Activated CD4-positive, CD25-positive, alpha-beta regulatory T cell treated with anti-CD3 and anti-CD28 coated beads, Interleukin-2, amount 50 U/mL, for 72 hours (primary cell): Measurements from ENCODE around the gene AFAP1.

ENCODE experiments used
- DNase-seq: peaks from one replicate; pipeline ENCODE4 v3.0.0; 2021

Gene AFAP1

GRCh38 chr4:7839856-7840255, 99.8 kb downstream of the AFAP1 start:
- DNase-seq, result no peak

DNA sequence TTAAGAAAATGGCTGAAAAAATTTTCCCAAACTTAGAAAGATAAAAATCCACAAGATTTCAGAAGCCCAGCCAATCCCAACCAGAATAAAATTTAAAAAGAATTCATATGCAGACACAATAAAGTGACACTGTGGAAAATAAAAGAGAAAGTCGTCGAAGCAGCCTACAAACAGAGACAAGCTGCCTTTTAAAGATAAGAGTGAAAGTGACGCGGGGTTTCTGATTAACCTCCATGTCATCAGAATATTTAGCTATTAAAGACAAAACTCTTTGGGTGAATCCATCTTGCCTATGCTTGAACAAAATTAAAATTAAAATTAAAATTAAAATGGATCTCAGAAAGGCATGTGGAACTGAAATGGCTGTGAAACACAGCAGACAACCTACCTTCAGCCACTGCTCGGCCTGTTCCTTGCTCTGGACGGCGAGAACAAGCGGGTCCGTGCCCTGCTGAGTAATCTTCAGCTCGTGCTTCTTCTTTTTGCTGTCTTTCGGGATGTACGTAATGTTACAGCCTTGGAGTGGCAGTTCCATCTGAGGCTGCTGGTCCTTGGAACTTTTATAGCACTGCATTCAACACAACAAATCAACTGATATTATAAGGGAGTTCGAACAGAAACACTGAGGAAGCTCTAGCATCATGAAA, 101.4 kb downstream of the AFAP1 start:
- DNase-seq, result no peak

GRCh38 chr4:7837597-7838135, 102.0 kb downstream of the AFAP1 start:
- no peak for DNase-seq

DNA sequence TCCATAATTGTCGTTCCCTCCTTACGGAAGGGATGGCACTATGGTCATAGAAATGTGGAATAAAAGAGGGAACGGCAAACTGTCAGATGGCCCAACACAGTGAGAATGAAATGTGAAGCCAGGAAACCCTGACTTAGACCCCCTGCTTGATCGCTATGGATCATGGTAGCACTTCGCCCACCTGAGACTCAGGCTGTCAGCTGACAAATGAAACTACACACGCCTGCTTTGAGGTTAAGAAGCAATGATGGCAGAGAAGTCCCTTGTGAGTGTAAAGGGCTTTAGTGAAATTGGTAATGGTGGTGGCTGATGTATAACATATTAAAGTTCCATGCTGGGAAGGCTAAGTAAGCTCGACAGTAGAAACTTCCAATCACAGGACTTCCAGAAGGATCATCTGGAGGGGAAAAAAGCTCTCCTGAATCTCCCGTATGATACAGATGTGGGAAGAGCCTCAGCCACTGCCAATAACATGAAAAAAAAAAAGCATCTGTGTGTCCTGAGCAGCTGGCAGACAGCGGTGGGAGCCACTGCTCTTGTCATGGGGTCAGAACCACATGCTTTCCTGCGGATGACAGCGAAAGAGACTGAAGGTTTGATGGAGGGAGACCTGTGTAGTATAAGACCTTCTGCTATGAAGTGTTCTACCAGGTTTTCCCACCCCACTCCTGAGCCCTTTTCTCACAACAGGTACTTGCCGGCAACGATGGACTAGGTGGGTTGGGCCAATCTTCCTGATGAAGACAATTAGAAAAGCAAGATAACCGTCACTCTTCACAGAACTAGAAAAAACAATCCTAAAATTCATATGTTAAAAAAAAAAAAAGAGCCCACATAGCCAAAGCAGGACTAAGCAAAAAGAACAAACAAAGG, 107.6 kb downstream of the AFAP1 start:
- no peak for DNase-seq

- DNase-seq, result no peak
Measured at GRCh38 chr4:7831330-7831729, 108.3 kb downstream of the AFAP1 start.

DNA sequence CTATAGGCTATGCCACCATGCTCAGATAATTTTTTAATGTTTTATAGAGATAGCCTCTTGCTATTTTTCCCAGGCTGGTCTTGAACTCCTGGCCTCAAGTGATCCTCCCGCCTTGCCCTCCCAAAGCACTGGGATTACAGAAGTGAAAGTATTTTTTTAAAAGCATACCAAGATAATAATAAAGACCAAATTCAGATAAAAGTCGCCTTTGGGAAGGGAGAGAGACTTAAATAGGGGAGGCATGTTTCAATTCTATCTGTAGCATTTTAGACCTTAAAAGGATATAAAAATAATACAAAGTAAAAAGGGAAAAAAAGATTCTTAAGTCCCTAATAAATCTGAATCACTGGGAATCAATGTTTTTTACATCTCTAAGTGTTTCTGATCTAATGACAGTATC, 108.9 kb downstream of the AFAP1 start:
- no peak for DNase-seq

GRCh38 chr4:7829652-7830580, 109.7 kb downstream of the AFAP1 start:
- DNase-seq, result no peak

DNA sequence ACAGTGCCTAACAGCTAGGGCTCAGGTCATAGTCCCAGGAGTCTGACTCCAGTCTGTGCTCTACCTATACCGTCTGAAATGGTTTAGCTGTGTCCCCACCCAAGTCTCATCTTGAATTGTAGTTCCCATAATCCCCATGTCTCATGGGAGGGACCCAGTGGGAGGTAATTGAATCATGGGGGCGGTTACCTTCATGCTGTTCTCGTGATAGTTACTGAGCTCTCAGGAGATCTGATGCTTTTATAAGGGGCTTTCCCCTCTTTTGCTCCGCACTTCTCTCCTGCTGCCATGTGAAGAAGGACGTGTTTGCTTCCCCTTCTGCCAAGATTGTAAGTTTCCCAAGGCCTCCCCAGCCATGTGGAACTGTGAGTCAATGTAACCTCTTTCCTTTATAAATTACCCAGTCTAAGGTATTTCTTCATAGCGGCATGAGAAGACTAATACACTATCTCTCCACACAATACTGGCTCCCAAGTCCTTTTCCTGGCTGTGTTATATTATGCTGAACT, 110.8 kb downstream of the AFAP1 start:
- no peak for DNase-seq

GRCh38 chr4:7828011-7828720, 111.5 kb downstream of the AFAP1 start:
- no peak for DNase-seq

- DNase-seq, result no peak
Measured at GRCh38 chr4:7827566-7827965, 112.1 kb downstream of the AFAP1 start.

- DNase-seq, result no peak
Measured at GRCh38 chr4:7826909-7827306, 112.8 kb downstream of the AFAP1 start.

DNA sequence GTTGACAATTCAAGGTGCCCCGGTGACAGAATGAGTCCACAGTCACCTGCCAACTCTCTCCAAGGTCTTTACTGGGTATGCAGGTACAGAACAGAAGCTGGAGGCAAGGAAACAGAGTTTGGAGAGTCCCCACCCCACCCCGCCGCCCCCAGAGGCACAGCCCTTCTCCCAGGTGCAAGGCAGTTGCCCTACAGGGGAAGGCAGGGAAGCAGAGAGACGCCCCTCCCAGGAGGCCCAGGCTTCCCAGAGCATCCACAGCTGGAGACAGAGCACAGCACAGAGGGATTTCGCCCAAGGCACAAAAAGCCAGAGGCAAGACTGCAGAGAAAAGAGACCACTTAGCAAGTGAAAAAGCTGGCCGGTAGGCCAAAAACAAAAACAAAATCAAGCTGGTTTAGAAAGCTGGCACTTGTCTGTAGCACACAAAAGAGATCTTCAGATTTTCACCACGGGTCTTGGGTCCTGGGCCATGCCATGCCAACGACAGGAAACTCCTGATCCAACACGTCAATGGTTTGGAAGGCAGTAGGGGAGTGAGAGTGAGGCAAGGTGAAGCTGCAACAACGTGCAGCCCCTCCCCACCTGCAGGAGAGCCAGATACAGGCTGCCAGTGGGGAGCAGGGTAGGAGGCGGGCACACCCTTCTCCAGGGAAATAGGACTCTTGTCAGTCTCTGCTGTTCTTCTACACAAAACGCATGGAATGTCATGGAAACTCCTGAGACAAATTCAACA, 113.3 kb downstream of the AFAP1 start:
- no peak for DNase-seq

GRCh38 chr4:7824218-7824617, 115.4 kb downstream of the AFAP1 start:
- no peak for DNase-seq

DNA sequence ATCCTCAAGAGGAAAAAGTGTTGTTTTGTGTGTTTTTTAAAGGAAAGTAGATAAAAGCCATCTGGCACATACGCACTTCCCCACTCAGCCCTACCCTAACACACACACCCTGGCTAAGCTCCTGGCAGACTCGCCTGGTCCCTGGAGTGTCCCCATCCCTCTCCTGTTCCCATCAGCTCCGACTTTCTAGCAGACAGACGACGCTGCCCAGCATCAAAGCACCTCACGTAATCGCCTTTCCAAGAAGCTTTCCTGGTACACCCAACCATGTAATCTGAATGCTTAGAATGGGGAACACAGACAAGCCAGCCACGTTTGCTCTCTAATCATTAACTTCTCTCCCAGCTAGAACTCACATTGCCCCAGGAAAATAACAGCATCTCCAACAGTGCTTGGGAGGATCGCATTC, 116.2 kb downstream of the AFAP1 start:
- DNase-seq, result no peak

GRCh38 chr4:7822877-7823276, 116.8 kb downstream of the AFAP1 start:
- DNase-seq, result no peak

DNA sequence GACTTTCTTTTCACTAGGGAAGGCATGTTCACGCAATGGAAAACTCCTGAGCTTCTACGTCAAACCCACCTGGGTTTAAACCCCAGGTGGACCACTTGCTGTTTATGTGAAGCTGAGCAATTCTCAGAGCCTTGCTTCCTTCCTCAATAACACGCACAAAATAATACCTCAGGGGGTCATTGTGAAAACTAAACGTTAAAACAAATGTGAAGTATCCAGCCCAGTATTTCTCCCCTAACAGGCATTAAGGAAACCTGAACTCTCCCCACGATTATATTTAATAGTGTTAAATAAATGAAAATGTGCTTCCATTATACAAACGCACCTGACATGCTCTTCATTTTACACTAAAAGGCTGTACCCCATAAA, 117.5 kb downstream of the AFAP1 start:
- no peak for DNase-seq

DNA sequence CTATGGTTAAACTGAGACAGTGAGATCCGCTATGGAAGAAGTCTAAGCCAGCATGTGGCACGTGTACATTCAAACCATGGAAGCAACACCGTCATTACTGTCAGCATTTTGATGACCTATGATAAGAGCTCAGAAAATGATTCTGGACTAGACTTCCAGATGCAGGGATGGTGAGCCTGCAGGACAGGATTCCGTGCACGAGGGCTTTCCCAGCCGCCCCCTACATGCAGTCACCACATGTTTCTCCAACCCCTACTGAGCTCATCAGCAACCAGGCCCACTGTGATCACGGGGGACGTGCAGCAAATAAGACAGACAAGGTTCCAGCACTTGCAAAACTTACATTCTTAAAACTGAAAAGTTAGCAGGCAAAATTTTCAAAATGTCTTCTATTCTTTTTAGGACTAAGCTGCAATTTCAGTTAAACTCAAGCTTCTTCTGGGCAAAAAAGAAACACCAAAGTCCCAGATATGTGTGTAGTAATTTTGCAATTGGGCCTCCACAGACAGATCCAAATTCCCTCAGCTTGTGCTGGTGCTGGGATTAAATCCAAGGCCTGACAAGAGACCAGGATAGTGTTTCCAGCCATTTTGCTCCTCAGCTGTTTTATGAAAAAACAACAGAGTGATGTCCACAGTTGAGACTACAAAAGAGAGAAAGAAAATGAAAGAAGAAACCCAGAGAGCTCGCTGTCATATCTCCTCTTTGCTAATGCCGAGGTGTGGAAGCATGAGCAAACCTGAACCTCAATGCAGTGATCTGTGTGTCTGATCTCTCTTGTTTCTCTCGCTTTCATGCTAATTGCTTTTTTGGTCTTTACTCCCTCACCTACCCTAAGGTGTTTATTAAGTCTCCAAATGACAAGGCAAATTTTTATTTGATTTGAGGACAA, 118.2 kb downstream of the AFAP1 start:
- DNase-seq, result no peak

DNA sequence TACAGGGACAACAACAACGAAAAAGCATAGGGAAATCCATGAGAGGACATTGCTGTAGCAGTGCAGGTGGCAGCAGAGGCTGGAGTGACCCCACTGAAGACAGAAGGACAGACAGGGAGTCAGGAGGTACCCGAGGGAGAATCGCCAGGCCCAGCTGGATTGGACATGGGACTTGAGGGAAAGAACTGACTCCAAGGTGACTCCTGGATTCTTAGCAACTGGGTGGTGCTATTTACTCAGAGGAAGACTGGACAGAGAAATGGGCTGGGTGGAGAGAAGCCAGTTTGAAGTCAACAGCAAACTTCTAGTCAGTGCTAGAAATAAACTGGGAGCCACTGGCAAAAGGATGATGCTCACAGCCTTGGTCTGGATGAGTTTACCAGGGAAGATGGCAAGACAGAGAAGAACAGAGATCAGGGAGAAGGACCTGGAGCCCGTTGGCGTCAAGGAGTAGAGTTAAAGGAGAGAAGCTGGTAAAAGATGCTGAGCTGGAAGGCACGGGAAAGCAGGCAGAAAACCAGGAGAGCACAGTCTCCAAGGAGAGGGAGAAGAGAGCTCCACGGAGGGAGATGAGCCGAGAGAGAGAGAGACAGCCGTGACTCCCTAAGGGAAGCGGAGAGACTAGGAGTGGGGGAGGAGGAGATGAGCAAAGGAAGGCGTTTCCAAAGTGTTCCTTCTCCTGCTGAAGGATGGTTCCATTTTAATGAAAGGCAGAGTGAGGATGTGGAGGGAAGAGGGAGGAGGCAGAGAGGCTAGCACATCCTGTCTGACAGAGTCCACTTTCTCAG, 119.4 kb downstream of the AFAP1 start:
- no peak for DNase-seq

GRCh38 chr4:7819446-7819845, 120.2 kb downstream of the AFAP1 start:
- DNase-seq, result no peak
